ENCODE results near the gene ISLR2. TPM values are rescaled to one million over a fixed set of nuclear protein-coding genes. Genes with fewer than 3 reads are reported as not detected.

Gene ISLR2
- total RNA-seq, 1 donor from 2014 or later = 9.6 TPM

GRCh38 chr15:74165461-74165860 lies 35.1 kb downstream of the ISLR2 start:
- DNase-seq (ENCODE audit: low read depth, low spot score) = no peak
- no peak for TF ChIP-seq CTCF (conservative IDR thresholded peaks at IDR 0.05)
- H3K4me1 Mint-ChIP-seq = peaks cover 27% of the 10 kb centered on the region
- H3K4me3 Mint-ChIP-seq = no peak overlapping the region
- no peaks in the 10 kb centered on the region for H3K9me3 Mint-ChIP-seq
- H3K27ac Mint-ChIP-seq (ENCODE audit: unreplicated experiment) = no peak overlapping the region
- no peaks in the 10 kb centered on the region for H3K36me3 Mint-ChIP-seq (ENCODE audit: low read depth)
- peaks cover 11% of the 10 kb centered on the region for H3K27me3 Mint-ChIP-seq (ENCODE audit: low read depth)

DNA sequence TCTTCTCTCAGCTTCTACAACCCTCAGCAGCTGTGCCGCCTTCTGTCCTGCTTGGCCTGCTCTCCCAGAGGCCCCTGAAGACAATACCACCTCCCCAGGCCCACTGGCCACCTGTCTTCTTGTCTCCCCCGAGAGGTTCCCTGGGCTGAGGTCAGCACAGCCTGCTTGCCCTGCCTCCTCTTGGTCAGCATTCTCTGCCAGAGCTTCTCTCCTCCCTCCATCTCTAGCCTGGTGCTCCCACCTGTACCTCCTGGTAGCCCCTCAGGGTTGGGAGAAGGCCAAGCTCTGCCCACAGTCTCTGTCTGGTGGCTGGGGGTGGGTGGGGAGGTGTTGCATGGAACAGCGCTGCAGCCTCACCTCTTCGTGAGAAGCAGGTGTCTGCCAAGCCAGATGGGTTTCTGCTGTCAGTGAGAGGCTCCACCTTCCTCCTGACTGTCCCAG lies 37.5 kb downstream of the ISLR2 start:
- no peak overlapping the region for H3K4me3 Mint-ChIP-seq
- no peak for TF ChIP-seq CTCF (conservative IDR thresholded peaks at IDR 0.05)
- no peaks in the 10 kb centered on the region for H3K36me3 Mint-ChIP-seq (ENCODE audit: low read depth)
- peaks cover 41% of the 10 kb centered on the region for H3K4me1 Mint-ChIP-seq
- DNase-seq (ENCODE audit: low read depth, low spot score) = no peak
- H3K27ac Mint-ChIP-seq (ENCODE audit: unreplicated experiment) = no peak overlapping the region
- peaks cover 16% of the 10 kb centered on the region for H3K27me3 Mint-ChIP-seq (ENCODE audit: low read depth)
- H3K9me3 Mint-ChIP-seq = no peaks in the 10 kb centered on the region

GRCh38 chr15:74168711-74169126 lies 38.3 kb downstream of the ISLR2 start:
- peaks cover 21% of the 10 kb centered on the region for H3K27me3 Mint-ChIP-seq (ENCODE audit: low read depth)
- no peak overlapping the region for H3K27ac Mint-ChIP-seq (ENCODE audit: unreplicated experiment)
- peaks cover 4% of the 10 kb centered on the region for H3K36me3 Mint-ChIP-seq (ENCODE audit: low read depth)
- DNase-seq (ENCODE audit: low read depth, low spot score) = no peak
- peaks cover 49% of the 10 kb centered on the region for H3K4me1 Mint-ChIP-seq
- no peak for TF ChIP-seq CTCF (conservative IDR thresholded peaks at IDR 0.05)
- peak overlapping the region; percentile 71 for H3K4me3 Mint-ChIP-seq
- no peaks in the 10 kb centered on the region for H3K9me3 Mint-ChIP-seq

DNA sequence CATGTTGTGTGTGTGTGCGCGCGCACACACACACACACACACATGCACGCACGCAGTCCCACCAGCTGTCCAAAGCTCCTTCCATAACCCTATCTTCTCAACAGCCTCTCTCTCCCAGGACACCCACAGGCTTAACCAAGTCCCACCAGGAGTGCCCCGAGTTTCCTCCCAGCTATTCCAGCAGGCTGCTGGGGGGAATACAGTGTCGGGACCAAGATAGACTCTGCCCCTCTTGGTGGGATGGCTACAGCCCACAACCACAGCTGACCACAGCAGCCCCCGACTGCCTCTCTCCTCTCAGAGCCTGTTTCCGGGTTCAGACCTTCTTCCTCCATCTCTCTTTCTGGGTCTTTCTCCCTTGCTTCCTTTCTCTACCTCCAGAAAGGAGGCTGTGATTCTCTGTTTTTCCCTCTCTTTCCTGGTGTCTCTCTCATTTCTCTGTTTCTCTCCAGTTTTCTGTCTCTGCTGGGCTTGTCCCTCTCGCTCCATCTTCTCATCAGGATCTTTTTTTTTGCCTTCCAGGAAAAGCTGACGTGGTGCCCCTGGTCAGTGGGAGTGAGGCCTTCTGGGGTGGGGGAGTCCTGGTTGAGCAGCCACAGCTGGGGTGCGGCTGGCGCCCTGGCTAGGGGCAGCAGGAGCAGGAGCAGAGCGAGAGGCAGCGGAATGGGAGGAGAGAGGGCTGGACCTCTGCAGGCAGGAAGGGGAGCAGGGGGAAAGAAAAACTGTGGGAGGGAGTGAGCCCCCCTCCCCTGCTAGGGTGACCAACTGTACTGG lies 39.9 kb downstream of the ISLR2 start:
- Mint-ChIP-seq H3K9me3 (no peaks in the 10 kb centered on the region), H3K27ac (ENCODE audit: unreplicated experiment) (peak overlapping the region; percentile 2), H3K4me1 (peaks cover 58% of the 10 kb centered on the region), H3K4me3 (peak overlapping the region; percentile 60), H3K36me3 (ENCODE audit: low read depth) (peaks cover 4% of the 10 kb centered on the region), H3K27me3 (ENCODE audit: low read depth) (peaks cover 24% of the 10 kb centered on the region)
- no peak for DNase-seq (ENCODE audit: low read depth, low spot score)
- no peak for TF ChIP-seq CTCF (conservative IDR thresholded peaks at IDR 0.05)

DNA sequence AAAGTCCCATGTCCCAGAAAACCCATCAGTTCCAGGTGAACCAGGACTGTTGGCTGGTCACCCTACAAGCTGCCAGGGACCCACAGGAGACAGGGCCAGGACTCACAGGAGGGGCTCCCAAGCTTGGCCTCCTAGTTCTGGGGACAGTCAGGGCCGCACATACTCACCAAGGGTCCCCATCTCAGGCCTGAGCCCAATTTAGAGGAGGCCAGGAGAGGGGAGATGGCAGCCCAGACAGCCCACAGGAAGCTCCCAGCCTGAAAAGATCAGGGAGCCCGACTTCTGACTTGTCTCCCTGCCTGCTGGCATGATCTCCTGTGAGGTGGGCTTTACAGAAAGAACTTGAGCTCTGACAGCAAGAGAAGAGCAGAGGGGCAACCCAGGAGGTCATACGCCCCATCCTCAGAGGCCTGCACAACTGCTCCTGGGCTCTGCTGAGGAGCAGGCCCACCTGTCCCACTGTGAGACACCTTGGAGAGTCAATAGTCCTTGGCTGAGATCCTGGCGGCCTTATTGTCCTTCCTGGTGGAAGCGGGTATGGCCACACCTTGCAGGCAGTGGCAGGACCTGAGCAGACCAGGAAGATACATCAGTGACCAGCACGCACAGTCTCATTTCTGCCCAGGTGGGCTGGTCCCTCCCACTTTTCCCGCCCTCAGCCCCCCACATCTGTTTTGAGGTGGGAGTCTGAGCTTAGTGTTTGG lies 40.6 kb downstream of the ISLR2 start:
- Mint-ChIP-seq H3K4me3 (peak overlapping the region; percentile 47), H3K27me3 (ENCODE audit: low read depth) (peaks cover 26% of the 10 kb centered on the region), H3K4me1 (peaks cover 63% of the 10 kb centered on the region), H3K27ac (ENCODE audit: unreplicated experiment) (no peak overlapping the region), H3K9me3 (no peaks in the 10 kb centered on the region), H3K36me3 (ENCODE audit: low read depth) (peaks cover 4% of the 10 kb centered on the region)
- DNase-seq (ENCODE audit: low read depth, low spot score) = no peak
- TF ChIP-seq CTCF (conservative IDR thresholded peaks at IDR 0.05) = no peak
